A549 (cell line): ENCODE measurements around the gene NME3. TPM values are rescaled to one million over a fixed set of nuclear protein-coding genes. Genes with fewer than 3 reads are reported as not detected.

Experiments
- ATAC-seq, 2 experiments: fragments of 200-7000 bp in 1 of 2; fragments of >200 bp in 1 of 2; cut with Nextera tagmentation in 1 of 2; cut with Tn5 transposase in 1 of 2; 3 replicates each; pipeline versions ENCODE4 v1.8.0 to v1.9.1; 2018 to 2020; ENCODE audit warnings: mild to moderate bottlenecking in 1 of 2, moderate library complexity in 1 of 2
- CTCF ChIA-PET: fragments of 300-600 bp; sonication (Branson Sonifier 250); formaldehyde crosslinking; extraction: SDS; loops from one replicate; lab custom pipeline; 2021; ENCODE audit warnings: antibody characterized with exemption, inconsistent platforms; lab: Yijun Ruan, JAX
- POLR2A ChIA-PET: fragments of 350-600 bp; formaldehyde crosslinking; extraction: SDS; loops from one replicate; lab custom pipeline; 2021; ENCODE audit warnings: antibody characterized with exemption, inconsistent platforms; lab: Yijun Ruan, JAX
- DNase-seq, 2 experiments: peaks; one replicate each; pipeline versions ENCODE4 v3.0.0 to v3.0.0-alpha.2; 2011 to 2016; ENCODE audit warnings: low read depth in 1 of 2, low spot score in 1 of 2
- FAIRE-seq: peaks from 2 replicates; lab custom pipeline; 2011; peaks lifted over from hg19 to GRCh38; lab: Jason Lieb, UNC
- H3K27ac ChIP-seq, 2 experiments: fragments of >200 bp; sonication (Bioruptor Twin); formaldehyde crosslinking; 3 replicates each; pipeline ENCODE4 v1.5.1; 2016 to 2017
- H3K4me1 ChIP-seq: fragments of >200 bp; sonication (Bioruptor Twin); formaldehyde crosslinking; 3 replicates; pipeline ENCODE4 v1.6.1; 2016
- H3K4me2 ChIP-seq: fragments of >200 bp; sonication (Bioruptor Twin); formaldehyde crosslinking; 3 replicates; pipeline ENCODE4 v1.6.1; 2016
- H3K4me3 ChIP-seq: fragments of >200 bp; sonication (Bioruptor Twin); formaldehyde crosslinking; 3 replicates; pipeline ENCODE4 v1.5.1; 2016
- H3K9me3 ChIP-seq: fragments of >200 bp; sonication (Bioruptor Twin); formaldehyde crosslinking; 3 replicates; pipeline ENCODE4 v1.6.1; 2016
- CBX8 ChIP-seq: fragments of 200-600 bp; sonication (generic); IDR thresholded peaks from 2 replicates; pipeline ENCODE4 v1.6.1; 2016
- EP300 ChIP-seq, 2 experiments: fragments of >200 bp; sonication (Bioruptor Twin); formaldehyde crosslinking; IDR thresholded peaks; 2 replicates in 1 of 2; 3 replicates in 1 of 2; pipeline ENCODE4 v1.6.1; 2016 to 2017
- ESRRA ChIP-seq: fragments of 150-350 bp; IDR thresholded peaks from 2 replicates; pipeline ENCODE4 v1.6.1; 2014; ENCODE audit warnings: mild to moderate bottlenecking, low read length, borderline replicate concordance
- FOXS1 ChIP-seq: fragments of 250-450 bp; sonication (Bioruptor Pico); IDR thresholded peaks from 2 replicates; pipeline ENCODE4 v1.5.0; 2020; ENCODE audit warnings: mild to moderate bottlenecking, moderate library complexity
- GATA3 ChIP-seq: IDR thresholded peaks from 2 replicates; pipeline ENCODE4 v1.6.1; 2012; ENCODE audit warnings: borderline replicate concordance
- HEYL ChIP-seq: fragments of 250-450 bp; sonication (Bioruptor Pico); IDR thresholded peaks from 2 replicates; pipeline ENCODE4 v1.8.0; 2021; ENCODE audit warnings: mild to moderate bottlenecking, moderate library complexity
- HOXA7 ChIP-seq: fragments of 250-450 bp; sonication (Bioruptor Pico); IDR thresholded peaks from 2 replicates; pipeline ENCODE4 v1.5.0; 2020; ENCODE audit warnings: mild to moderate bottlenecking, moderate library complexity
- HOXB13 ChIP-seq: fragments of 250-450 bp; sonication (Bioruptor Pico); IDR thresholded peaks from 2 replicates; pipeline ENCODE4 v1.5.0; 2020; ENCODE audit warnings: low read depth, mild to moderate bottlenecking, moderate library complexity
- HOXB5 ChIP-seq: fragments of 250-450 bp; sonication (Bioruptor Pico); IDR thresholded peaks from 2 replicates; pipeline ENCODE4 v1.5.0; 2020; ENCODE audit warnings: mild to moderate bottlenecking, moderate library complexity
- JUN ChIP-seq, 2 experiments: fragments of >200 bp; sonication (Bioruptor Twin); formaldehyde crosslinking; IDR thresholded peaks; 2 replicates in 1 of 2; 3 replicates in 1 of 2; pipeline ENCODE4 v1.6.1; 2016 to 2017
- KDM5A ChIP-seq: fragments of 200-600 bp; sonication (generic); IDR thresholded peaks from 2 replicates; pipeline ENCODE4 v1.6.1; 2016; ENCODE audit warnings: antibody characterized with exemption, mild to moderate bottlenecking
- NFE2L2 ChIP-seq: fragments of 150-350 bp; conservative IDR thresholded peaks from 2 replicates; pipeline ENCODE4 v1.6.1; 2014; ENCODE audit warnings: low read length
- NPAS2 ChIP-seq: fragments of 250-450 bp; sonication (Bioruptor Pico); IDR thresholded peaks from 2 replicates; pipeline ENCODE4 v1.8.0; 2022; ENCODE audit warnings: mild to moderate bottlenecking, moderate library complexity, borderline replicate concordance
- PHF8 ChIP-seq: fragments of 200-600 bp; sonication (generic); IDR thresholded peaks from 2 replicates; pipeline ENCODE4 v1.6.1; 2016; ENCODE audit warnings: low read depth, mild to moderate bottlenecking, antibody characterized with exemption, moderate library complexity, borderline replicate concordance
- POLR2A ChIP-seq: IDR thresholded peaks from 2 replicates; pipeline ENCODE4 v1.6.1; 2012; ENCODE audit warnings: mild to moderate bottlenecking, low read length
- POLR2AphosphoS2 ChIP-seq: conservative IDR thresholded peaks from 2 replicates; pipeline ENCODE4 v1.6.1; 2012; ENCODE audit warnings: low read length, improper control_type of control experiment, inconsistent platforms
- RARB ChIP-seq: fragments of 250-450 bp; sonication (Bioruptor Pico); IDR thresholded peaks from 2 replicates; pipeline ENCODE4 v1.8.0; 2021; ENCODE audit warnings: mild to moderate bottlenecking, moderate library complexity
- RNF2 ChIP-seq: fragments of 200-600 bp; sonication (generic); IDR thresholded peaks from 2 replicates; pipeline ENCODE4 v1.6.1; 2016; ENCODE audit warnings: low read depth, mild to moderate bottlenecking, antibody characterized with exemption, moderate library complexity, borderline replicate concordance
- SREBF2 ChIP-seq: fragments of 450-650 bp; IDR thresholded peaks from 2 replicates; pipeline ENCODE4 v1.6.1; 2014; ENCODE audit warnings: mild to moderate bottlenecking, moderate library complexity
- TFCP2L1 ChIP-seq: fragments of 250-450 bp; sonication (Bioruptor Pico); IDR thresholded peaks from 2 replicates; pipeline ENCODE4 v1.5.0; 2021; ENCODE audit warnings: mild to moderate bottlenecking
- ZFP36 ChIP-seq: fragments of 450-650 bp; IDR thresholded peaks from 2 replicates; pipeline ENCODE4 v1.6.1; 2014; ENCODE audit warnings: borderline replicate concordance; ENCODE audit not compliant: partially characterized antibody
- ZSCAN20 ChIP-seq: fragments of 250-450 bp; sonication (Bioruptor Pico); IDR thresholded peaks from 2 replicates; pipeline ENCODE4 v1.8.0; 2022; ENCODE audit warnings: mild to moderate bottlenecking, moderate library complexity
- WGBS: methylation state at CpG from one replicate; pipeline ENCODE4 v1.1.6; 2017; ENCODE audit errors: missing lambda C conversion rate; 5-methylcytosine and 5-hydroxymethylcytosine counted together
- polyA plus RNA-seq, 4 experiments: library from polyadenylated mRNA; depleted of rRNA in 3 of 4; stranded (reverse); fragments of >200 nt; fragmentation: RNase III in 1 of 4; extraction: RNeasy Plus Mini Kit Qiagen cat#74134 plus additional on column Dnase treatment in 1 of 4; gene quantifications; 2 replicates in 3 of 4; 3 replicates in 1 of 4; pipeline ENCODE4 v1.2.3, GENCODE V29; 2011 to 2017
- TF ChIP-seq, protein P1 (sequence below): fragments of >200 bp; sonication (Bioruptor Twin); formaldehyde crosslinking; IDR thresholded peaks from 2 replicates; pipeline ENCODE4 v1.6.1; 2016
- TF ChIP-seq, protein P2 (sequence below): fragments of 150-350 bp; IDR thresholded peaks from 2 replicates; pipeline ENCODE4 v1.6.1; 2014; ENCODE audit warnings: low read depth, mild to moderate bottlenecking, low read length
- TF ChIP-seq, protein P3 (sequence below): fragments of 250-450 bp; sonication (Bioruptor Pico); IDR thresholded peaks from 2 replicates; pipeline ENCODE4 v1.5.0; 2020; ENCODE audit warnings: low read depth, mild to moderate bottlenecking, moderate library complexity
- TF ChIP-seq, protein P4 (sequence below): IDR thresholded peaks from 2 replicates; pipeline ENCODE4 v1.6.1; 2012

NME3 gene
- polyA plus RNA-seq, 2 of the 4 experiments (the other 2 are of a cell fraction): 15.2 to 49.9 TPM

DNA sequence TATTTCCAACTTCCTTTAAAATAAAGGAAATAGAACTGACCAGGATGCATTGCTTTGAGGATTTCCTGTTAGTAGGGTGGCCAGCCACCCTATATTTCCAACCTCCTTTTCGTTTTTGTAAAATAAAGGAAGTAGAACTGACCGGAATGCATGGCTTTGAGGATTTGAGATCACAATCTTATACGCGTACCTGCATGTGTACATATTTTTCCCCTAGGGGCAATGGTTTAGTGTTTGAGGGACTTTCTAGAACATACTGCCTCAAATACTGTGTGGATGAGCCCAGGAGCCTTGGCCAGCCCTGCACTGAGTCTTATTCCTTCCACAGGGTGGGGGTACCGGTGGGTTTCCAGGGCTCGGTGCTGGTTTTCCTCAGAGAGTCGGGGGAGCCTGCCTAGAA lies 39.7 kb downstream of the NME3 start (continued):
- TF ChIP-seq HOXA7 (CRISPR knock-in tag): no peak
- no peak for TF ChIP-seq ZFP36
- no peak for TF ChIP-seq PHF8
- no peak for TF ChIP-seq POLR2AphosphoS2
- TF ChIP-seq TFCP2L1 (CRISPR knock-in tag): no peak
- no peak for TF ChIP-seq NPAS2 (CRISPR knock-in tag)
- TF ChIP-seq, protein P1, sequence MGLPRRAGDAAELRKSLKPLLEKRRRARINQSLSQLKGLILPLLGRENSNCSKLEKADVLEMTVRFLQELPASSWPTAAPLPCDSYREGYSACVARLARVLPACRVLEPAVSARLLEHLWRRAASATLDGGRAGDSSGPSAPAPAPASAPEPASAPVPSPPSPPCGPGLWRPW: no peak
- no peak for TF ChIP-seq ZSCAN20 (CRISPR knock-in tag)
- TF ChIP-seq, protein P2, sequence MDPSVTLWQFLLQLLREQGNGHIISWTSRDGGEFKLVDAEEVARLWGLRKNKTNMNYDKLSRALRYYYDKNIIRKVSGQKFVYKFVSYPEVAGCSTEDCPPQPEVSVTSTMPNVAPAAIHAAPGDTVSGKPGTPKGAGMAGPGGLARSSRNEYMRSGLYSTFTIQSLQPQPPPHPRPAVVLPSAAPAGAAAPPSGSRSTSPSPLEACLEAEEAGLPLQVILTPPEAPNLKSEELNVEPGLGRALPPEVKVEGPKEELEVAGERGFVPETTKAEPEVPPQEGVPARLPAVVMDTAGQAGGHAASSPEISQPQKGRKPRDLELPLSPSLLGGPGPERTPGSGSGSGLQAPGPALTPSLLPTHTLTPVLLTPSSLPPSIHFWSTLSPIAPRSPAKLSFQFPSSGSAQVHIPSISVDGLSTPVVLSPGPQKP: no peak

DNA sequence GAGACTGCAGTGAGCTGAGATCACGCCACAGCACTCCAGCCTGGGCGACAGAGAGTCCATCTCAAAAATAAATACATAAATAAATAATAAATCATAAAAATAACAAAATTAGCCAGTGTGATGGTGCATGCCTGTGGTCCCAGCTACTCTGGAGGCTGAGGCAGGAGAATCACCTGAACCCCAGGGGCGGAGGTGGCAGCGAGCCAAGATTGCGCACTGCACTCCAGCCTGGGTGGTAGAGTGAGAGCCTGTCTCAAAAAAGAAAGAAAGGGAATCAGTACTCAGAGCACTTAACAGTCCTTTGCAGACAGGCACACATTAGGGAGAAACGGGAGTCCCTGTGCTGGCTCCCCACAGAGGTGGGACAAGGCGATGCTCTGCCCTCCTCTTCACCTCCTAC lies 40.3 kb downstream of the NME3 start:
- ChIA-PET POLR2A (no interaction called here), CTCF (interaction anchor here (2.0 to 6.8 kb wide), 2 partner anchors 14 to 24 kb away, joined by 9 to 34 read pairs; partner anchors contain the start of gene MAPK8IP3)
- H3K4me2 ChIP-seq: no peak overlapping the region
- no peak overlapping the region for H3K27ac ChIP-seq
- WGBS: 93% methylated on average over 7 of the region's 7 CpGs
- TF ChIP-seq HOXB13 (CRISPR knock-in tag): no peak
- no peak for TF ChIP-seq PHF8
- TF ChIP-seq POLR2AphosphoS2: no peak
- TF ChIP-seq KDM5A: no peak
- no peak for TF ChIP-seq ESRRA
- TF ChIP-seq FOXS1 (CRISPR knock-in tag): no peak
- TF ChIP-seq, all 56 proteins: peak for 0
- ATAC-seq (0 out of 6 replicates have a peak, but pooled peaks of 1 of the 2 experiments have one; percentile 28), FAIRE-seq (no peak), DNase-seq (no peak)
- Histone ChIP-seq H3K4me1 (no peaks in the 10 kb centered on the region), H3K4me3 (no peak overlapping the region), H3K9me3 (peaks cover 4% of the 10 kb centered on the region; the same call in 1 of the 3 replicates)

DNA sequence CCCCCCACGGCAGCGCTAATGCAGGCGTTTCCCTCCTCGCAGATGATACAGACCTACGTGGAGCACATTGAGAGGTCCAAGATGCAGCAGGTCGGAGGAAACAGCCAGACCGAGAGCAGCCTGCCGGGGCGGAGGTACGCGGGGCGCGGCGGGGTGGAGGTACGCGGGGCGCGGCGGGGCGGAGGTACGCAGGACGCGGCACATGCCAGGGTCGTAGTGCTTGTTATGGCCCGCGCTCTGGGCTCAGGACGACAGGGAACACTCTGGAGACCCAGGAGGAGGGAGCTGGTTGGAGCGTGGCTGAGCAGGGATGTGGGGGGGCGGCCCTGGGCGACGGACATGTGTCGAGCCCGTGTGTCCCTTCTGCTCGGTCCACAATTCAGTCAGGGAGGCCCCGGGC lies 41.9 kb downstream of the NME3 start:
- TF ChIP-seq NFE2L2 (no peak), HEYL (CRISPR knock-in tag) (no peak), NPAS2 (CRISPR knock-in tag) (no peak)
- TF ChIP-seq, all 56 proteins: peak for 0
- DNase-seq: no peak
- Histone ChIP-seq H3K9me3 (no peaks in the 10 kb centered on the region; the same call in 2 of the 3 replicates), H3K4me3 (no peak overlapping the region), H3K27ac (no peak overlapping the region), H3K4me2 (no peak overlapping the region), H3K4me1 (no peaks in the 10 kb centered on the region)
- ChIA-PET POLR2A (no interaction called here), CTCF (interaction anchor here (0.9 to 6.8 kb wide), 3 partner anchors 15 to 34 kb away, joined by 3 to 34 read pairs (median 9); partner anchors contain the start of gene MAPK8IP3)
- WGBS: 92% methylated on average over 23 of the region's 35 CpGs
- ATAC-seq: no peak
- no peak for FAIRE-seq

DNA sequence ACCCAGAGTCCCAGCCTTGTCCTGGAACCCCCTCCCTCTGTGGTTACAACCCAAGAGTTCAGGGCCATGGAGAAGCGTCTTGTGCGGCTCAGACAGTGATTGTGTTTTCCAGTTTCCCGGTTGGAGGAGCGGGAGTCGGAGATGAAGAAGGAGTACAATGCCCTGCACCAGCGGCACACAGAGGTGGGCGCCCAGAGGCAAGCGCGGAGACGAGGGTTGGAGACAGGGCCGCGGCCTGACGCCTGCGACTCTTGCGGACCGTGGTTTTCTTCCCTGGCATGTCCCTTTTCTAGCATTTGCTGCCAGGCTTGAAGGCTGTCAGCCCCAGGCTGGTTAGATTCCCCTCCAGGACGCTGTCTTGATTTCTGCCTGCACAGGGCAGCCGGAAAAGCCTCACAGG lies 42.3 kb downstream of the NME3 start:
- Histone ChIP-seq H3K4me1 (no peaks in the 10 kb centered on the region), H3K27ac (no peak overlapping the region), H3K9me3 (no peaks in the 10 kb centered on the region), H3K4me3 (no peak overlapping the region), H3K4me2 (no peak overlapping the region)
- 95% methylated on average over 13 of the region's 18 CpGs for WGBS
- TF ChIP-seq, protein P3, sequence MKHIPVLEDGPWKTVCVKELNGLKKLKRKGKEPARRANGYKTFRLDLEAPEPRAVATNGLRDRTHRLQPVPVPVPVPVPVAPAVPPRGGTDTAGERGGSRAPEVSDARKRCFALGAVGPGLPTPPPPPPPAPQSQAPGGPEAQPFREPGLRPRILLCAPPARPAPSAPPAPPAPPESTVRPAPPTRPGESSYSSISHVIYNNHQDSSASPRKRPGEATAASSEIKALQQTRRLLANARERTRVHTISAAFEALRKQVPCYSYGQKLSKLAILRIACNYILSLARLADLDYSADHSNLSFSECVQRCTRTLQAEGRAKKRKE (CRISPR knock-in tag): no peak
- TF ChIP-seq ZSCAN20 (CRISPR knock-in tag): no peak
- TF ChIP-seq NFE2L2: no peak
- TF ChIP-seq TFCP2L1 (CRISPR knock-in tag): no peak
- no peak for TF ChIP-seq PHF8
- TF ChIP-seq POLR2A: no peak
- TF ChIP-seq JUN (IDR thresholded peaks at IDR 0.05): no peak
- TF ChIP-seq, protein P2: no peak
- TF ChIP-seq CBX8: no peak
- no peak for TF ChIP-seq GATA3
- no peak for TF ChIP-seq EP300 (IDR thresholded peaks at IDR 0.05)
- no peak for TF ChIP-seq RARB (CRISPR knock-in tag)
- TF ChIP-seq HOXB5 (CRISPR knock-in tag): no peak
- TF ChIP-seq, protein P4, sequence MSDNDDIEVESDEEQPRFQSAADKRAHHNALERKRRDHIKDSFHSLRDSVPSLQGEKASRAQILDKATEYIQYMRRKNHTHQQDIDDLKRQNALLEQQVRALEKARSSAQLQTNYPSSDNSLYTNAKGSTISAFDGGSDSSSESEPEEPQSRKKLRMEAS: no peak
- TF ChIP-seq HEYL (CRISPR knock-in tag): no peak
- no peak for TF ChIP-seq RNF2
- TF ChIP-seq NPAS2 (CRISPR knock-in tag): no peak
- no peak for TF ChIP-seq SREBF2
- ChIA-PET POLR2A (no interaction called here), CTCF (interaction anchor here (0.9 to 6.8 kb wide), 3 partner anchors 16 to 35 kb away, joined by 3 to 34 read pairs (median 9); partner anchors contain the start of gene MAPK8IP3)
- no peak for FAIRE-seq
- no peak for ATAC-seq
- DNase-seq: no peak
